ENCODE data around the gene ZNF580. TPM values are rescaled to one million over a fixed set of nuclear protein-coding genes. Genes with fewer than 3 reads are reported as not detected.

The ZNF580 gene
- total and polyA plus RNA-seq, 2 of the 8 experiments (the other 6 are each of a cell fraction or from before 2014, with no cell fraction given): 12.0 to 24.6 TPM

DNA sequence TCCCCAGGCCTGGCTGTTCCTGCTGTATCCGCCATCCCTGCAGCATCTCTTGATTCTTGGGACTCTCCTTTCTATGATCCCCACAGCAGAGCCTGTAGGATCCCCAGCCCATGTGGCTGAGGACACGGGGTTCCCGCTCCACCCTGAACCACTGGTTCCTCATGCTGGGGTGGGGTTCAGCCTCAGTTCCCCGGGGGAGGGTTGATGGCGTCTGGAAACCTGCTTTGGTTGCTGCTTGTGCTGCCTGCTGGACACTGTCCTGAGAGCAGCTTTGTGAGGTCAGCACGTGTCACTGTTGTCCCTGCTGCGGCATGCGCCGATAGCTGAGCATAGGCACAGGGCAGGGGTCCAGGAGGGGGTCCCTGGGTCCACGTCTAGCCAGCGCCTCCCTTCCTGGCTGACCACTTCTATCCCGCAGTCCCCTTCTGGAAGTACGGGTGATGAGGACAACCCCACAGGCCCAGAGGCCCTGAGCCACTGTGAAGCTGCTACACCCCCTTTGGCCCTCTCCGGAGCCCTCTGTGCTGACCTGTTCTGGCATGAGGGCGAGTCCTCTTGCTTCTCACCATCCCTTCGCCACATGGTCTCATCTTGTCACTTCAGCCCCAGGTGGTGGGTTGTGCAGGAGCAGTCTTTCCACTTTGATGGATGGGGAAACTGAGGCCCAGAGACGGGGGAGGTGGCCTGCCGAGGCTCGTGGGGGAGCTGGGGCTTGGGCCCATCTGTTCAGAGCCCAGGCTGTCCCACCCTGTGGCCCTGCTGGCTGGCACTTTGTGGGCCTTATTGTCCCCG is 39.7 kb downstream of the ZNF580 start (continued):
- no peak for TF ChIP-seq ZNF274 (IDR thresholded peaks at IDR 0.05; ENCODE audit: borderline replicate concordance, extremely low read depth, low read length)

Data from H1 (cell line).